ENCODE results near the gene RBBP8NL. TPM values are rescaled to one million over a fixed set of nuclear protein-coding genes. Genes with fewer than 3 reads are reported as not detected.

The RBBP8NL gene
- total RNA-seq, 1 experiment from 2014 or later, result 0.28 TPM

DNA sequence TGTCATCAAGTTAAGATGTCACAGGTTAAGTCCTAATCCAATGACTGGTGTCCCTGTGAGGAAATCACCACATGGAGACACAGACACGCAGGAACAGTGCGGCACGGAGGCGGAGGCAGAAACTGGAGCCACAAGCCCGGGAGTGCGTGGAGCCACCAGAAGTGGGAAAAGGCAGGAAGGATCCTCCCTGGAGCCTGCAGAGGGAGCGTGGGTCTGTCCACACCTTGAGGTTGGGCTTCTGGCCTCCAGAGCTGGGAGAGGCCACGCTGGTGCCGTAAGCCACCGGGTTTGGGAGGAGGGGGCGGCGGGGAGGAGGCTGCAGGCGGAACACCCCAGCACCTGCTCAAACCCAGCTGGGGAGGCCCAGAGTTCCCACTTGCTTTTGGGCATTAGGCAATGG is 24.0 kb downstream of the RBBP8NL start:
- H2BK5ac ChIP-seq (ENCODE audit: insufficient read length, low read length), result no peak overlapping the region
- no peak overlapping the region for H3K23ac ChIP-seq (ENCODE audit: insufficient read length, low read depth, low read length)
- H3K4me1 Mint-ChIP-seq, result peaks cover 9 to 18% of the 10 kb centered on the region in 2 experiments
- DNase-seq, result no peak
- no peak overlapping the region for H3K14ac ChIP-seq (ENCODE audit: insufficient read depth, low read length)
- no peak overlapping the region for H2BK20ac ChIP-seq (ENCODE audit: low read depth, low read length, poor library complexity, severe bottlenecking)
- H3K4me3 Mint-ChIP-seq, result no peak overlapping the region
- H3K18ac ChIP-seq (ENCODE audit: insufficient read length, low read depth, low read length), result no peak overlapping the region
- no peak overlapping the region for H4K5ac ChIP-seq (ENCODE audit: insufficient read length, low read depth, low read length)
- no peak overlapping the region for H3K56ac ChIP-seq (ENCODE audit: insufficient read length, low read depth, low read length)
- no peak overlapping the region for H2BK120ac ChIP-seq (ENCODE audit: low read depth, low read length, poor library complexity, severe bottlenecking)
- no peaks in the 10 kb centered on the region for H4K20me1 ChIP-seq (ENCODE audit: control insufficient read depth, insufficient read depth, insufficient read length)
- H3K4me2 ChIP-seq (ENCODE audit: insufficient read depth, insufficient read length, low read length), result no peak overlapping the region
- no peak overlapping the region for H4K8ac ChIP-seq (replicated peaks; ENCODE audit: insufficient read length, low read depth, low read length)
- no peak overlapping the region for H2BK15ac ChIP-seq (ENCODE audit: low read depth, low read length)
- H3K9me3 Mint-ChIP-seq, result no peaks in the 10 kb centered on the region
- H3K27me3 Mint-ChIP-seq (ENCODE audit: low read depth), result peaks cover under 1% of the 10 kb centered on the region; the same call in 1 of the 2 replicates
- H3K79me2 ChIP-seq (ENCODE audit: insufficient read depth, low read length), result no peaks in the 10 kb centered on the region
- H3K23me2 ChIP-seq (ENCODE audit: insufficient read length, low read depth, low read length, poor library complexity, severe bottlenecking), result no peaks in the 10 kb centered on the region
- H3K27ac Mint-ChIP-seq, result no peak overlapping the region
- no peaks in the 10 kb centered on the region for H3K79me1 ChIP-seq (ENCODE audit: insufficient read depth, low read depth, low read length, poor library complexity, severe bottlenecking)
- no peak for TF ChIP-seq CTCF (conservative IDR thresholded peaks at IDR 0.05)
- H3K27ac ChIP-seq (ENCODE audit: insufficient read length, low read depth, low read length), result no peak overlapping the region
- H3K36me3 Mint-ChIP-seq (ENCODE audit: insufficient read depth in 1 of 3, low read depth in 3 of 3), result peaks cover 0 to 4% (median 0%) of the 10 kb centered on the region in 3 experiments; a peak in 1 of 7 replicates
- no CpG with 5 or more reads among the region's 13 CpGs for WGBS (ENCODE audit: extremely low coverage, insufficient read length, low lambda C conversion rate)
- H3K9ac ChIP-seq (ENCODE audit: extremely low read depth, insufficient read length, low read length), result no peak overlapping the region
- H2BK12ac ChIP-seq (ENCODE audit: insufficient read length, low read depth, low read length), result no peak overlapping the region
- no peaks in the 10 kb centered on the region for H3K27me3 ChIP-seq (ENCODE audit: insufficient read depth, low read length)
- H2AFZ ChIP-seq (ENCODE audit: low read length), result no peak overlapping the region
- no peak overlapping the region for H3T11ph ChIP-seq (ENCODE audit: low read length)
- H3K4ac ChIP-seq (ENCODE audit: low read depth, low read length), result no peak overlapping the region
- no peaks in the 10 kb centered on the region for H3K9me3 ChIP-seq (ENCODE audit: control insufficient read depth, low read depth, low read length)
- H3K4me1 ChIP-seq (ENCODE audit: insufficient read depth, low read length), result no peaks in the 10 kb centered on the region
- no peak overlapping the region for H2AK5ac ChIP-seq (ENCODE audit: insufficient read length, low read length)
- H4K91ac ChIP-seq (ENCODE audit: insufficient read length, low read depth, low read length), result no peak overlapping the region

Measured in H9 (cell line).